GM18858 (cell line): ENCODE results near the gene MCM8.
A peak's percentile ranks its signal among the peaks of the same experiment; 100 is the strongest.

Experiments used
- ATAC-seq: cut with Tn5 transposase; IDR thresholded peaks from one replicate; pipeline ENCODE4 v1.9.1; 2021; ENCODE audit not compliant: unreplicated experiment

Gene MCM8

DNA sequence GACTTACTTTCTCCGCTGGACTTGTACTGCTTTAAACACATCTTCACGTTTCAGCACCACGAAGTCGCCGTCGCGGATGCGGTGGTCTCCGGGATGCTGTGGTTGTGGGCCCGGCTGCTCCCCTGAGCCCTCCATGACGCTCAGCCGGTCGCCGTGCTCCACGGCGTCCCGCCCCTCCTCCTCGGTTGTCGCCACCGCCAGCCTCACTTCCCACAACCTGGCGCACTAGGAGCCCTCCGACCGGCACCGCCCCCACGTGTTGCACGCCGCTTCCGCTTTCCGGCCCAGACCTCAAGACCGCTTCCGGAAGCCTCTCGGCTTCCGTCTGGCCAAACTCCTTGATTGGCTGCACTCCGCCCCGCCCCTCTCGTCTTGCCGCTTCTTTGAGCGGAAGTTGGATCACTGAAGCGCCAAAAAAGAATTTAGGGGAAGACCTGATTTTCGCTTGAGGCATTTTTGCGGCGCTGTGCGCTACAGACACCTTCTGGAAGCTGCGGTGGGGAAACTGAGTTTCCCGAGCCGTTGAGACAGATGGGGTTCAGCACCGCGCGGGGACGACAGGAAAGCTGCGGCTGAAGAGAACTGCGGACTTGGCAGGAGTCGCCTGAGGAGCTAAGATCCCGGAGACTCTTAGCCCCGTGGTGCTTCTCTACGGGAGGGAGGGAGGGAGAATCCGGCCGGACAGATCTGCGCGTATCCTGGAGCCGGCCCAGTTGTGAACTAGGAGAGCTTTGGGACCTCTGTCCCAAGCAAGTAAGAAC is at the start of gene MCM8, which contains the start of gene TRMT6:
Gene MCM8 (plus strand): TSS at position 382 of the 761 bp plus-strand sequence. CDS start 1,364 bp downstream, outside the sequence.
Gene TRMT6 (minus strand): TSS at position 263 of the 761 bp plus-strand sequence. CDS start 128 bp downstream, at position 135.
- ATAC-seq: peak; percentile 95

DNA sequence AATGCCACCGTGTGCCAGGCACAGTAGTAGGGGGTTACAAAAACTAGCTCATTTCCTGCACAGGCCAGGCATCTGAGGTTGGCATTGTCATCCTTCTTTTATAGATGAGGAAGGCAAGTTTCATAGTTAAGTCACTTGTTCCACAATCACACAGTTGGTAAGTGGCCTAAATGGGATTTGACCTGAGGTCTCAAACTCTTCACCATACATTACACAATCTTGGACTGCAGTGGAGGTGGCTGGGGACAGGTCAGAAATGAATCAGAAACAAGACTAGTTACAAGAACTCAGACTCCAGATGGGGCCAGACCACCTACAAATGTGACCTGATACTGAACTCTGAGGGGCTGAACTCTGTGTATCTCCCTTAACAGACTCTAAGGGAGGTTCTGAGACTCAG is 49.5 kb upstream of the MCM8 start:
- ATAC-seq: no peak

GRCh38 chr20:5908981-5909380 is 41.5 kb upstream of the MCM8 start:
- ATAC-seq: no peak

- no peak for ATAC-seq
These were observed 40.3 kb upstream of the MCM8 start for GRCh38 chr20:5910186-5910585.

DNA sequence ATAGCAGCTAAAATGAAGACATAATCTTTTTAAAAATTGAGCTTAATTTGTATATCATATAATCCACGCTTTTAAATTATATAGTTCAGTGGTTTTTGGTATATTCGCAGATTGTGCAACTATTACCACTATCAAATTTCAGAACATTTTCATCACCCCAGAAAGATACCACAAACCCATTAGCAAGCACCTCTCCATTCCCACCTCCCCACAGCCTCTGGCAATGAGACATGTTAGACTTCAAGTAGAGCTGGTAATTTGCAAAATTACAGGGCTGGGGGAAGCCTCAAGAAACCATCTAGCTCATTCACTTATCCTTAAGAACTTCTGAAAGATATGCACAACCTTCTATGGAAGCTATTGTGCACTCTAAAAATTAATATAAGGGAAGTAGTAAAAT is 37.3 kb upstream of the MCM8 start:
- ATAC-seq: no peak

DNA sequence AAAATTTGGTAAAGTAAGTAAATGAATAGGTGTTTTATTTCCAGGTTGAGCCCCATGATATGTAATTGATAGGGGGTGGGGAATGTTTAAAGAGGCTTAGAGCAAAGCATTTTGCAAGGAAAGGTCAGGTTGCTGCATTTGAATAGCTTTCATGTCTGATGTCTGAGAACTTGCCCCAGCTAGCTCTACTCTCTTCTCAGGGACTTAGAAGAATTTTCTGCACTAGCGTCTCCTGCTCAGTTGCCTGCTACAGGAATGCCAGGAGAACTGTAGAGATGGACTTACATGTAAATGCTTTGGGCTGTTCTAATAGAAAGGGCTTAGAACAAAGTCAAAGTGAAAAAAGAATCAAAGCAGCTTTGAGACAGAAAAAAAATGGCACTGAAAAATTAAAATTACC is 35.6 kb upstream of the MCM8 start:
- no peak for ATAC-seq

DNA sequence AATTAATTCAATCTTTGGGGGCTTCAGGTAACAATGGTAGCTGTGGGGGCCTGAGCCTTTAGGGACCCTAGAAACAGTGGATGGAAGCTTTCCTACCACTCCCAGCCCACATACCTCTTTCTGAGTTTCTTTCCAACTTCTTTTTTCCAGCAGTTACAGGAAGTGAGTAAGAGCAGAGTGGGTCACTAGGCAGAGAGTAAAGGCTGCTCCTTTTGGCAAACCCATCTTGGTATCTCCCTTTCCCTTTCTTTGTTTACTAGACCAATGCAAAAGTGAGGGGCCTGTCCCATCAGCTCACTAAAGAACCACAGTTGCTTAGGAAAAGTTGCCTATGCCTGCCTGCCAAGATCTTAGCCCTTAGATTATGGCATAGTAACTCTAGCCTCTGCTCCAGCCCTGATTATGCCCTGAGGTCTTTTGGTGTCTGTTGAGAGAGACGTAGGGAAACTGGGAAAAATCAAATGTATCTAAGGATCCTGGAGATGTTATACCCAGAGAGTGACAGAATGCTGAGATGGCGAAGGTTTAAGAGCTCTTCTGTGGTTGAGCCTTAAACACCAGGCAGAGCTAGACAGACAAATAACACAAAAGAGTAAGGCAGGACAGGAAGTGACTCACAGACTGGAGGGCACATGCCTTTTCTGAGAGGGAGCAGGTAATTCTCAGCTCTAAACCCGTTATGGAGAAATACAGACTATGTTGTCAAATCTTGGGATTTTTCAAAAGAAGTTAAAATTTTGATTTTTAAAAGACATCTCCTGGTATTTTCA is 31.4 kb upstream of the MCM8 start:
- no peak for ATAC-seq

DNA sequence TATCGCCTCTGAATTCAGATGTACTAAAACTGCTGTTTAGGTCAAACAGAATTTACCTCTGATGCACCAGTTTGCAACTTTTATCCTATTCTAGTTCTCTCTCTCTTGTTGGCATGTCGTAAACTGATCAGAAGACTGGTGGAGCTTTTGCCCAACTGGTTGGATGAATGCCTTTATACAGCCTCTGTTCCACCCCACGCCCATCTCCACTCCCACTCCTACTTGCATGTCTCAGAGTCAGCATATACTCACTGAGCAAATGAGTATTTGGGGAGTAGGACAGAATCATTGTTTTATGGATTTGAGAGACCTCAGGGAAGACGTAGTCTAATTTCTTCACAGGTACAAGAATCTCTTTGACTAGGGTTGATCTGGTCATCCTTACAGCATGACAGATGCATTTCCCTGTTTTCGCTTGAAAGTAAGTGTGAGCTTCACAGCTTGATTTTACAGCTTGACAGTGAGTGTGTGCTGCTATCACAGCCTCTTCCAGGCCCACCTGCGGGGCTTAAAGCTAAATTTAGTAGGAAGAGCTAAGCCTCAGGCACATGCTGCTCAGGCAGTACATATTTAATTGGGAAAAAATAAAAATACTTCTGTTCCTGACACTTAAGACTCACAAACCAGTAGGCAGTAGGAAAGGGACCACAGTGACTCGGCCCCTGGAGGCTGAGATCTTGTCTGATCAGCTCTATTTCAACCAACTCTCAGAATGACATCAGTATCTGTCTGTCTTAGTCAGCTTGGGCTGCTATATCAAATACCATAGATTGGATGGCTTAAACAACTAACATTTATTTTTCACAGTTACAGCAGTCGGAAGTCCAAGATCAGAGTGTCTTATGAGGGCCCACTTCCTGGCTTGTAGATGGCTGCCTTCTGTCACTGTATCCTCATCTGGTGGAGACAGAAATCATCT is 30.6 kb upstream of the MCM8 start:
- no peak for ATAC-seq

- no peak for ATAC-seq
These were observed 29.9 kb upstream of the MCM8 start for GRCh38 chr20:5920581-5920980.

DNA sequence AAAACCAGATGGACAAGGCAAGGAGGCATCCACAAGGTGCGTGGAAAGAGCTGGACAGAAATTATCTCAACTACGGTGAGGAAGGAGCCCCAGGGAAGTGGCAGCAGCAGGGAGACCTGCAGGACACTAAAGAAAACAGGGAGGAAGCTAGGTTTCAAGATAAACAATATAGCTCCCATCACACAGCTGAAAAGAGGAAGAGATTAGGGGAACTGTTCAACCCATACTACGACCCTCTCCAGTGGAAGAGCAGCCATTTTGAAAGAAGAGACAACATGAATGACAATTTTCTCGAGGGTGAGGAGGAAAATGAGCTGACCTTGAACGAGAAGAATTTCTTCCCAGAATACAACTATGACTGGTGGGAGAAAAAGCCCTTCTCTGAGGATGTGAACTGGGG is 27.0 kb upstream of the MCM8 start:
- no peak for ATAC-seq

- ATAC-seq: no peak
These were observed 24.9 kb upstream of the MCM8 start for GRCh38 chr20:5925551-5925950.

DNA sequence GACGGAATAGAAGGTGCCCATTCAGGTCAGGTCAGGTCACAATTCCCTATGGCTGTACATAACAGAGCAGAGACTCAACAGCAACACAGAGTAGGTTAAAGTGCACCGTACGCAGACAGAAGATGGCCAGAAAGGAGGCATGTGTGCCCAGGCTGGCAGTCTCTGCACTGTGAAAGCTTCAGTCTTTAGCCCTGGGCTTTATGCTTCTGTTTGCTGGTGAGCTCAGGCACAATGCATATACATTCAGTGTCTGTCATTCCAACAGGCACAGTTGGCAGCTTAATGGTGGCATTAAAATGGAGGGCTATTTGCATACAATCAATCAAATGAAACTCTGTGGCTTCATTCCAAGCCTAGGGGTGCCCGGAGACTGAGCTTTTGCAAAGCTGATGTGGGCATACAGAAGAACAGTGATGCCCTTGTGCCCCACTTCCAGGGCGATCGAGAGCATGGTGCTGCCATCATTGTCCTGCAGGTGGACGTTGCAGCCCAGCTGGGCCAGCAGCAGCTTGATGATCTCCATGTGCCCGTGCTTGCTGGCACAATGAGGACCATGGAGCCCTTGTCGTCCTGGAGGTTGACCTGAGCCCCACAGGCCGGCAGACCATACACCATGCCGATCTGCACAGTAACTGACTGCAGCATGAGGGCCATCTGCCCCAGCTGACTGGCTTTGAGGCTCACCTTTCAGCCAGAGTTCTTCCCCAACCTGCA is 22.5 kb upstream of the MCM8 start:
- ATAC-seq: no peak

DNA sequence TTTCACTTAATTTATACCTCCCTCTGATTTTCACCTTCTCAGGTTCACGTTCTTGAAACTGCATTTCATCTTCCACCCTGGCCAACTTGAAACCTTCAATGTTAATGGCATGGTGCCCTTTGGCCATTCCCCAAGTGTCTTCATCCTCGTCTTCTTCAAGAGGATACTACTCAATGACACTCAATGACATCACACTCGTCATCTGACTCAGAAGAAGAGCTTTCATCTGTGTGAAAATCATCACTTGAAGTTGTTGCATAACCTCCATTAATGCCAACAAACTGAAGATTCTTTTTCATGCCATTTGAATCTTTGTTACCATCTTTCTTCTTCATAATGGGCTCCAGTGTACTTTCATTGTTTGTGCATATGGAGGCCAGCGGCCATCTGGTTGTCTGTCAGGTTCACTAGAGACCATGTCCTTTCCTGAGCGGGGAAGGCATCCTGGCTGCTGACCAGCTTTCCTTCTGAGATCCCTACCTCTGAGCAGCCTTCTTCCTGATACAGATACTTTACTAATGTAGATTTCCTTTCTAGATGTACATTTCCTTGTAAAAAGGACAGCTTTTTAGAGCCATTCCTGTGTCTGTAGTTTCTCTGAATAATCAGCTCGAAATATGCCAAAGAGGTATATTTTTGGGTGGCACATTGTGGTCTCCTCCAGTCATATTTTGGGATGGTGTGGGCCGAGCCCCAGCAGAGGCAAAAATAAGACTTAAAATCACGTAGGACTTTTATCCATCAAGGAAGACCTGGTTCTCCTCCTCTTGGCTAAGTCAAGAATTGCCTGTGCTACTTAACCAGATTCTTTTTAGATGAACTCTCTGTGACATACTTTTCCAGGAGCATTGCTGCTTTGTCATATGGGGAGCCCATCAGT is 21.4 kb upstream of the MCM8 start:
- no peak for ATAC-seq

GRCh38 chr20:5931411-5931810 is 19.0 kb upstream of the MCM8 start:
- no peak for ATAC-seq

DNA sequence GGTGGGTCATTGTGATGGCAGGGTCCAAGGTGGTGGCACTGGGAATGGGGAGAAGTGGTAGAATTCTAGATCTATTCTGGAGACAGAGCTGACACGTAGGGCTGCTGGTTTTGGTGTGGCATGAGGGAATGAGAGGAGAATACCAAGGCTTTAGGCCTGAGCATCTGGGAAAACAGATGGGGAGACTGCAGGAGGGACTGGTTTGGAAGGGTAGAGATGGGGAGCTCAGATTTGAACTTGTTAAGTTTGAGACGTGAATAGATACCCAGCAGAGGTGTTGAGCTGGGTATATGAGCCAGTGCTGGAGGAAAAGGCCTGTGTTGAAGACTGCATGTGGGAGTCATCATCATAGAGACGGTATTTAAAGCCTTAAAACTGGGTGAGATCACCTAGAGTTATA is 17.7 kb upstream of the MCM8 start:
- no peak for ATAC-seq

DNA sequence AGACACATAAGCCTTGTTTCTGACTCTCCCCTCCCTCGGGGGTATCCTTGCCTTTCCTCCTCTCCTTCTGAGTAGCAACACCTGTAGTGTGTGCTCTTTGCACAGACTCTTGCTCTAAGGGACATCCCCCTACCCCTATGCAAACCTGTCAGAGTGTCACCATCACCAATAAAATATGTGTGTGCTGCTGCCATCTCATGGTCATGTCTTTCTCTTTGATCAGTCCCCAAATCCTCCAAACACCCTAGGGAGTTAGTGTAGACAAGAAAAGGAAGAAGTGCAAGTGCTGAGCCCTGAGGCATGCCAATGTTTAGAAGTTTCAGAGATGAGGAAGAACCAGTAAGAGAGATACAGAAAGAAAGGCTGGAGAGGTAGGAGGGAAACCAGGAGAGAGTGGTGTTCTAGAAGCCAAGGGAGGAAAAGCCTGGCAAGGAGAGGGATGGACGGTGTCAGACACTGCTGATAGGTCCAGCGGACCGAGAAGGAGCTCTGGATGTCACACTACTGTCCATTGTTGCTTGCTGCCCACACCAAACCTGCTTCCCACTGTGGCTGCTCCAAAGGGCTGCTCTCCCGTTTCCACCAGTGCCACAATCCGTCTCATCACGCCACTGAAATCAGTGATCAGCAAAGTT is 16.5 kb upstream of the MCM8 start:
- peak; percentile 47 for ATAC-seq

- no peak for ATAC-seq
These were observed 15.1 kb upstream of the MCM8 start for GRCh38 chr20:5935384-5935783.

DNA sequence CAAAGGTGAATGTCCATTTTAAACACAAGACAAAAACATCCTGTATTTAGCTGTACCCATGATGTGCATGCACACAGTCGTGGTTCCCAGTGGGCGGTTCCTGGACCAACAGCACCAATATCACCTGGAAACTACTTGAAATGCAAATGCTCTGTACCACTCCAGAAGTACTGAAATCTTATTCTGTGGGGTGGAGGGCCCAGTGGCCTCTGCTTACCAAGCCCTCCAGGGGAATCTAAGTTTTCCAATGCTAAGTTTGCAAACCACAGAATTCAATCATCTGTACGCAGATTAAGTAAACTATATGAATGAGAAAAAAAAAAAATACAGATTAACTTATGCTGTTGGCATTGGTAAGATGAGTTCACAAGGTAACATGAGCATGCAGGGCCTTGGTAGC is 14.2 kb upstream of the MCM8 start:
- no peak for ATAC-seq

GRCh38 chr20:5938456-5939029 is 11.9 kb upstream of the MCM8 start:
- ATAC-seq: no peak
